ENCODE data around the gene BCAS4.
"Not testable (repeated sequence)": the region's sequence is repeated elsewhere in the genome, so short reads cannot be mapped to it uniquely, and the experiment has no call there.

BCAS4 gene

GRCh38 chr20:50879649-50880550 lies 85.0 kb downstream of the BCAS4 start:
- DNase-seq: no peak

GRCh38 chr20:50881759-50882424 lies 87.0 kb downstream of the BCAS4 start:
- DNase-seq: not testable (repeated sequence)

GRCh38 chr20:50883856-50884255 lies 89.0 kb downstream of the BCAS4 start:
- no peak for DNase-seq

- no peak for DNase-seq
Observed at GRCh38 chr20:50885068-50885467, 90.2 kb downstream of the BCAS4 start.

GRCh38 chr20:50885781-50886180 lies 90.9 kb downstream of the BCAS4 start:
- no peak for DNase-seq

- no peak for DNase-seq
Observed at GRCh38 chr20:50886184-50886790, 91.4 kb downstream of the BCAS4 start.

- DNase-seq: no peak
Observed at GRCh38 chr20:50887576-50887975, 92.7 kb downstream of the BCAS4 start.

GRCh38 chr20:50891138-50891537 lies 96.3 kb downstream of the BCAS4 start:
- no peak for DNase-seq

- no peak for DNase-seq
Observed at GRCh38 chr20:50892394-50892793, 97.5 kb downstream of the BCAS4 start.

- no peak for DNase-seq
Observed at GRCh38 chr20:50893620-50894019, 98.8 kb downstream of the BCAS4 start.

GRCh38 chr20:50895111-50895830 lies 100.4 kb downstream of the BCAS4 start:
- no peak for DNase-seq

- DNase-seq: no peak
Observed at GRCh38 chr20:50898475-50898874, 103.6 kb downstream of the BCAS4 start.

GRCh38 chr20:50900261-50900660 lies 105.4 kb downstream of the BCAS4 start:
- no peak for DNase-seq

GRCh38 chr20:50901301-50901700 lies 106.4 kb downstream of the BCAS4 start:
- no peak for DNase-seq

GRCh38 chr20:50903353-50904051 lies 108.6 kb downstream of the BCAS4 start:
- DNase-seq: no peak

GRCh38 chr20:50904067-50904570 lies 109.3 kb downstream of the BCAS4 start:
- no peak for DNase-seq

- no peak for DNase-seq
Observed at GRCh38 chr20:50909413-50909812, 114.6 kb downstream of the BCAS4 start.

GRCh38 chr20:50911030-50911429 lies 116.2 kb downstream of the BCAS4 start:
- no peak for DNase-seq

- DNase-seq: no peak
Observed at GRCh38 chr20:50911716-50912115, 116.9 kb downstream of the BCAS4 start.

- no peak for DNase-seq
Observed at GRCh38 chr20:50913690-50914375, 119.0 kb downstream of the BCAS4 start.

GRCh38 chr20:50915424-50915823 lies 120.6 kb downstream of the BCAS4 start:
- no peak for DNase-seq

- no peak for DNase-seq
Observed at GRCh38 chr20:50916257-50916656, 121.4 kb downstream of the BCAS4 start.

All from suppressor macrophage treated with lipopolysaccharide for 1 hour (primary cell).